Uterus (tissue), 4 donors: ENCODE data around the gene HORMAD1. TPM values are rescaled to one million over a fixed set of nuclear protein-coding genes. Genes with fewer than 3 reads are reported as not detected.
"Not testable (repeated sequence)": the region's sequence is repeated elsewhere in the genome, so short reads cannot be mapped to it uniquely, and the experiment has no call there.

ENCODE experiments used
- DNase-seq, 2 donors: peaks; one replicate each; pipeline ENCODE4 v3.0.0-alpha.2; 2019 to 2020
- H3K27ac ChIP-seq, 2 donors: fragments of 200-600 bp; sonication (generic); 1 replicate in 1 of 2; 2 replicates in 1 of 2; pipeline ENCODE4 v1.5.1; 2016 to 2018
- H3K27me3 ChIP-seq, 2 donors: fragments of 200-600 bp; sonication (generic); one replicate each; pipeline ENCODE4 v1.5.1; 2018 to 2019; ENCODE audit warnings: control low read depth in 1 of 2
- H3K36me3 ChIP-seq, 2 donors: fragments of 200-600 bp; sonication (generic); one replicate each; pipeline ENCODE4 v1.5.1; 2019; ENCODE audit warnings: control low read depth in 1 of 2
- H3K4me1 ChIP-seq, 2 donors: fragments of 200-600 bp; sonication (generic); one replicate each; pipeline ENCODE4 v1.5.1; 2018 to 2019; ENCODE audit warnings: control low read depth in 1 of 2
- H3K4me3 ChIP-seq, 2 donors: fragments of 200-600 bp; sonication (generic); 1 replicate in 1 of 2; 2 replicates in 1 of 2; pipeline ENCODE4 v1.5.1; 2018 to 2019; ENCODE audit warnings: mild to moderate bottlenecking in 1 of 2
- H3K9me3 ChIP-seq, 2 donors: fragments of 200-600 bp; sonication (generic); one replicate each; pipeline ENCODE4 v1.5.1; 2019; ENCODE audit warnings: control low read depth in 1 of 2
- CTCF ChIP-seq, 4 experiments: fragments of 200-600 bp in 2 of 4; fragments of 450-650 bp in 2 of 4; sonication (generic) in 2 of 4; IDR thresholded peaks; one replicate each; pipeline ENCODE4 v1.5.1; 2016 to 2019; ENCODE audit warnings: antibody characterized with exemption in 4 of 4, mild to moderate bottlenecking in 2 of 4, moderate library complexity in 1 of 4
- POLR2A ChIP-seq, 2 donors: fragments of 450-650 bp; IDR thresholded peaks; one replicate each; pipeline ENCODE4 v1.6.1; 2016; ENCODE audit warnings: antibody characterized with exemption in 2 of 2, mild to moderate bottlenecking in 1 of 2, moderate library complexity in 1 of 2
- intact Hi-C: fragments of 100-400 bp; cut with DNase I; formaldehyde crosslinking; loops from one replicate; pipeline ENCODE4 v1.15.1; 2023; ENCODE audit warnings: low total_unique reads
- total RNA-seq, 4 donors: library from RNA; depleted of rRNA in 3 of 4; stranded (reverse); fragments of >200 nt in 3 of 4; gene quantifications; one replicate each; pipeline versions ENCODE4 v1.1.0 to v1.2.4, GENCODE V29; 2014 to 2023
- donor health status: DM: yes; HTN: yes; CAD: no.

Gene HORMAD1
- total RNA-seq, 4 donors from 2014 or later = 0.62 TPM; not detected in 3

DNA sequence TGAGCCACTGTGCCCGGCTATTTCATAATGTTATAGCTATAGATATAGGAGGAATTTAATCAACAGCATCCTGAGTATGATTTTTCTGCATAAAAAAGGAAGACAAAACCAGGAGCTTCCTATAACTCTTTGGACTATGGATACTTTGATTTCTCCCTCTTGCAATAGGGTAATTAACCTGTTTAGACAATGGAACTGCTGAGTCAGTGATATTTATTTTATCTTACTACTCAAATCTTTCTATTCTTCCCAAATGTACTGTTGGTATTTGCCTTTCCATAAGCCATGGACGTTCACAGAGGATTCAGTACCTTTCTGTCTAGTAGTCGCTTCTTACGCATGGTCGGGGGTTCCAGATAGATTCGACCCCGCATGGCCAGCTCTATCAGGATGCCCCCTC is 57.4 kb downstream of the HORMAD1 start:
- Histone ChIP-seq H3K36me3 (no peaks in the 10 kb centered on the region), H3K27me3 (no peaks in the 10 kb centered on the region), H3K9me3 (no peaks in the 10 kb centered on the region), H3K4me3 (no peak overlapping the region), H3K27ac (no peak overlapping the region), H3K4me1 (no peaks in the 10 kb centered on the region)
- no peak for DNase-seq
- intact Hi-C loops = no loop called here
- TF ChIP-seq CTCF (IDR thresholded peaks at IDR 0.05) (no peak), POLR2A (IDR thresholded peaks at IDR 0.05) (no peak)

DNA sequence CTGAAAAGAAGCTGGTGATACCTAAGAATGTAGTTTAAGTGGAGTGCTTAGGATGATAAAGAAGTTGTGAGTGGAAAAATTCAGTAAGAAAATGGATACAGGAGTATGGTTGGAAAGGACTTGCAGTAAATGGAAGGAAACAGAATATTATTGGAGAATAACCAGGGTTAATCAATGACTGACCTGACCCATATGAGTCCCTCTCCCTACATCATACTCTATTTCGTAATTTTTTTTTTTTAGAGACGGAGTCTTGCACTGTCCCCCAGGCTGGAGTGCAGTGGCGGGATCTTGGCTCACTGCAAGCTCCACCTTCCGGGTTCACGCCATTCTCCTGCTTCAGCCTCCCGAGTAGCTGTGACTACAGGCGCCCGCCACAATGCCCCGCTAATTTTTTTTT is 57.9 kb downstream of the HORMAD1 start:
- DNase-seq = no peak
- no peak overlapping the region for H3K4me3 ChIP-seq

GRCh38 chr1:150661156-150661555 is 59.5 kb downstream of the HORMAD1 start:
- Histone ChIP-seq H3K27ac (no peak overlapping the region), H3K4me3 (no peak overlapping the region), H3K9me3 (no peaks in the 10 kb centered on the region), H3K36me3 (no peaks in the 10 kb centered on the region), H3K4me1 (no peaks in the 10 kb centered on the region), H3K27me3 (no peaks in the 10 kb centered on the region)
- DNase-seq = no peak
- intact Hi-C loops = no loop called here
- TF ChIP-seq CTCF (IDR thresholded peaks at IDR 0.05) = no peak
- TF ChIP-seq POLR2A (IDR thresholded peaks at IDR 0.05) = no peak

More for the DNA sequence above, 57.9 kb downstream of the HORMAD1 start:
- Histone ChIP-seq H3K27me3 (no peaks in the 10 kb centered on the region), H3K9me3 (no peaks in the 10 kb centered on the region), H3K4me1 (no peaks in the 10 kb centered on the region), H3K36me3 (no peaks in the 10 kb centered on the region), H3K27ac (no peak overlapping the region)
- intact Hi-C loops = no loop called here
- TF ChIP-seq POLR2A (IDR thresholded peaks at IDR 0.05) = no peak

GRCh38 chr1:150660584-150660983 is 60.1 kb downstream of the HORMAD1 start:
- Histone ChIP-seq H3K27me3 (no peaks in the 10 kb centered on the region), H3K4me3 (no peak overlapping the region), H3K9me3 (no peaks in the 10 kb centered on the region), H3K4me1 (no peaks in the 10 kb centered on the region), H3K36me3 (no peaks in the 10 kb centered on the region), H3K27ac (no peak overlapping the region)
- intact Hi-C loops = no loop called here
- TF ChIP-seq CTCF (IDR thresholded peaks at IDR 0.05) = no peak
- no peak for DNase-seq

DNA sequence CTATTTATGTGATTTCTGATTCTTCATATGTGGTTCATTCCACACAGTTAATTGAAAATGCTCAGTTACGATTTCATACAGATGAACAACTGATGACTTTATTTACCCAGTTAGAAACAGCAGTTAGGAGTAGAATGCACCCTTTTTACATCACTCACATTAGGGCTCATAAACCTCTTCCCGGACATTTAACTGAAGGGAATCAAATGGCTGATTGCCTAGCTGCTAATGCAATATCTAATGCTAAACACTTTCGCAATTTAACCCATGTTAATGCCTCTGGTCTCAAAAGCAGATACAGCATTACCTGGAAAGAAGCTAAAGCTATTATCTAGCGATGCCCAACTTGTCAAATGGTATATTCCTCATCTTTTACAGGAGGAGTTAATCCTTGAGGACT is 63.6 kb downstream of the HORMAD1 start:
- H3K27ac ChIP-seq, H3K27me3 ChIP-seq, H3K4me1 ChIP-seq, intact Hi-C loops, DNase-seq, H3K4me3 ChIP-seq, H3K9me3 ChIP-seq, H3K36me3 ChIP-seq: not testable (repeated sequence)

- DNase-seq, H3K27me3 ChIP-seq, H3K4me1 ChIP-seq, H3K27ac ChIP-seq, H3K4me3 ChIP-seq, intact Hi-C loops, H3K36me3 ChIP-seq, H3K9me3 ChIP-seq: not testable (repeated sequence)
Measured at GRCh38 chr1:150654635-150655034, 66.1 kb downstream of the HORMAD1 start.

DNA sequence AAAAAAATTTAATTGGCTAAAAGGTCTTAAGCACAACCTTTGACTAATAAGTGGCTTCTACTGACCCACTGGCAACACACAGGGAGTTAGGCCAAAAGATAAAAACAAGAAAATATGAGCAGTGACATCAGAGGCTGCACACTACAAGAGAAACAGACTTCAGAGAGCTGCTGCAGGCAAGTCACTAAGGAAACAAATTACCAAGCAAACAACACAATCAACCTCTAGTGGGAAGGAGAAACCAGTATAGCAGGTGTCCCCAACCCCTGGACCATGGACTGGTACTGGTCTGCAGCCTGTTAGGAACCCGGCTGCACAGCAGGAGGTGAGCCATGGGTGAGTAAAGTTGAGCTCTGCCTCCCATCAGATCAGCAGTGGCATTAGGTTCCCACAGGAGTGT is 70.5 kb downstream of the HORMAD1 start:
- no peak for DNase-seq
- no peaks in the 10 kb centered on the region for H3K27me3 ChIP-seq
- no peak overlapping the region for H3K4me3 ChIP-seq
- no peaks in the 10 kb centered on the region for H3K9me3 ChIP-seq
- no peak overlapping the region for H3K27ac ChIP-seq
- intact Hi-C loops = no loop called here
- no peak for TF ChIP-seq CTCF (IDR thresholded peaks at IDR 0.05)
- no peak for TF ChIP-seq POLR2A (IDR thresholded peaks at IDR 0.05)
- no peaks in the 10 kb centered on the region for H3K36me3 ChIP-seq
- H3K4me1 ChIP-seq = no peaks in the 10 kb centered on the region
